ENCODE results near the gene PPP4R3B.
A peak's percentile ranks its signal among the peaks of the same experiment; 100 is the strongest.

Gene PPP4R3B

GRCh38 chr2:55617175-55618024 is at the start of gene PPP4R3B:
Gene PPP4R3B (minus strand): TSS chr2:55617622. CDS start chr2:55617285, 337 bp downstream.
- H3K4me2 ChIP-seq (ENCODE audit: low read depth, low read length, poor library complexity, severe bottlenecking), result peak within 1 kb of the TSS; percentile 99
- H4K20me1 ChIP-seq (ENCODE audit: low read depth, low read length), result peaks cover 37% of the 10 kb centered on the region
- H3K9ac ChIP-seq (ENCODE audit: low read length), result peak within 1 kb of the TSS; percentile 100
- peaks cover 95% of the 10 kb centered on the region for H3K79me2 ChIP-seq (ENCODE audit: insufficient read depth, low read length)
- H3K36me3 ChIP-seq (ENCODE audit: low read length), result peaks cover 28% of the 10 kb centered on the region
- no peaks in the 10 kb centered on the region for H3K9me2 ChIP-seq (replicated peaks; ENCODE audit: insufficient read depth, low read length)
- peak within 1 kb of the TSS; percentile 78 for H3K27ac ChIP-seq (ENCODE audit: low read depth, low read length)
- peak within 1 kb of the TSS; percentile 98 for H3K4me3 ChIP-seq (ENCODE audit: insufficient read depth, low read length, poor library complexity, severe bottlenecking)
- no peak for TF ChIP-seq CTCF (IDR thresholded peaks at IDR 0.05; ENCODE audit: insufficient read depth, low read length, poor library complexity, severe bottlenecking)
- no peak for TF ChIP-seq EZH2phosphoT487 (conservative IDR thresholded peaks at IDR 0.05; ENCODE audit: low read length)
- no peaks in the 10 kb centered on the region for H3K27me3 ChIP-seq (ENCODE audit: low read length)
- H3K9me3 ChIP-seq (ENCODE audit: insufficient read depth, low read length), result no peaks in the 10 kb centered on the region
- peak within 1 kb of the TSS; percentile 43 for H2AFZ ChIP-seq (ENCODE audit: low read depth, low read length, severe bottlenecking)
- peaks cover 18% of the 10 kb centered on the region for H3F3A ChIP-seq (ENCODE audit: insufficient read depth)

- H3K9me2 ChIP-seq (replicated peaks; ENCODE audit: insufficient read depth, low read length), result no peaks in the 10 kb centered on the region
- TF ChIP-seq EZH2phosphoT487 (conservative IDR thresholded peaks at IDR 0.05; ENCODE audit: low read length) (no peak), CTCF (IDR thresholded peaks at IDR 0.05; ENCODE audit: insufficient read depth, low read length, poor library complexity, severe bottlenecking) (no peak)
- H3K27me3 ChIP-seq (ENCODE audit: low read length), result no peaks in the 10 kb centered on the region
- peaks cover 4% of the 10 kb centered on the region; the same call in 1 of the 2 replicates for H3F3A ChIP-seq (ENCODE audit: insufficient read depth)
- H3K36me3 ChIP-seq (ENCODE audit: low read length), result peaks cover 31% of the 10 kb centered on the region; the same call in 1 of the 2 replicates
- H3K4me3 ChIP-seq (ENCODE audit: insufficient read depth, low read length, poor library complexity, severe bottlenecking), result no peak overlapping the region
- H3K9me3 ChIP-seq (ENCODE audit: insufficient read depth, low read length), result no peaks in the 10 kb centered on the region
- no peaks in the 10 kb centered on the region for H3K79me2 ChIP-seq (ENCODE audit: insufficient read depth, low read length)
- H3K27ac ChIP-seq (ENCODE audit: low read depth, low read length), result no peak overlapping the region
- no peak overlapping the region for H3K9ac ChIP-seq (ENCODE audit: low read length)
- no peaks in the 10 kb centered on the region for H4K20me1 ChIP-seq (ENCODE audit: low read depth, low read length)
- no peak overlapping the region for H2AFZ ChIP-seq (ENCODE audit: low read depth, low read length, severe bottlenecking)
- no peak overlapping the region for H3K4me2 ChIP-seq (ENCODE audit: low read depth, low read length, poor library complexity, severe bottlenecking)
These were observed 35.8 kb upstream of the PPP4R3B start for GRCh38 chr2:55653255-55653654.

- no peaks in the 10 kb centered on the region for H3K9me2 ChIP-seq (replicated peaks; ENCODE audit: insufficient read depth, low read length)
- no peak overlapping the region for H2AFZ ChIP-seq (ENCODE audit: low read depth, low read length, severe bottlenecking)
- no peaks in the 10 kb centered on the region for H3K9me3 ChIP-seq (ENCODE audit: insufficient read depth, low read length)
- TF ChIP-seq CTCF (IDR thresholded peaks at IDR 0.05; ENCODE audit: insufficient read depth, low read length, poor library complexity, severe bottlenecking), result no peak
- no peak for TF ChIP-seq EZH2phosphoT487 (conservative IDR thresholded peaks at IDR 0.05; ENCODE audit: low read length)
- no peak overlapping the region for H3K9ac ChIP-seq (ENCODE audit: low read length)
- H3K36me3 ChIP-seq (ENCODE audit: low read length), result peaks cover 20% of the 10 kb centered on the region; the same call in 1 of the 2 replicates
- no peak overlapping the region for H3K4me2 ChIP-seq (ENCODE audit: low read depth, low read length, poor library complexity, severe bottlenecking)
- H3K27ac ChIP-seq (ENCODE audit: low read depth, low read length), result no peak overlapping the region
- no peaks in the 10 kb centered on the region for H3K27me3 ChIP-seq (ENCODE audit: low read length)
- H3F3A ChIP-seq (ENCODE audit: insufficient read depth), result peaks cover 7% of the 10 kb centered on the region; the same call in 1 of the 2 replicates
- H3K79me2 ChIP-seq (ENCODE audit: insufficient read depth, low read length), result no peaks in the 10 kb centered on the region
- no peaks in the 10 kb centered on the region for H4K20me1 ChIP-seq (ENCODE audit: low read depth, low read length)
- no peak overlapping the region for H3K4me3 ChIP-seq (ENCODE audit: insufficient read depth, low read length, poor library complexity, severe bottlenecking)
These were observed 31.8 kb upstream of the PPP4R3B start for GRCh38 chr2:55649211-55649610.

All from SU-DHL-6 (cell line).